ENCODE results near the gene GOLIM4.

Gene GOLIM4

GRCh38 chr3:168100777-168101492 is 5.2 kb upstream of the GOLIM4 start:
- no peak for DNase-seq

- DNase-seq = no peak
Observed at GRCh38 chr3:168097381-168097780, 1.7 kb upstream of the GOLIM4 start.

GRCh38 chr3:168096210-168096652 is 507 bp upstream of the GOLIM4 start:
- DNase-seq = peak in 32 of 56 donors; percentile 5 to 74 (median 48)

- DNase-seq = peak in 49 of 56 donors; percentile 7 to 83 (median 59)
Observed at GRCh38 chr3:168094877-168095610, 680 bp downstream of the GOLIM4 start.

- DNase-seq = peak in 10 of 56 donors; percentile 9 to 56 (median 45)
Observed at GRCh38 chr3:168094580-168094876, 1.2 kb downstream of the GOLIM4 start.

GRCh38 chr3:168093790-168094189 is 1.9 kb downstream of the GOLIM4 start:
- no peak for DNase-seq

GRCh38 chr3:168093229-168093628 is 2.5 kb downstream of the GOLIM4 start:
- DNase-seq = no peak

- no peak for DNase-seq
Observed at GRCh38 chr3:168091941-168092340, 3.8 kb downstream of the GOLIM4 start.

GRCh38 chr3:168091302-168091858 is 4.3 kb downstream of the GOLIM4 start:
- no peak for DNase-seq

- DNase-seq = no peak
Observed at GRCh38 chr3:168090306-168091085, 5.2 kb downstream of the GOLIM4 start.

GRCh38 chr3:168089179-168089771 is 6.4 kb downstream of the GOLIM4 start:
- no peak for DNase-seq

- DNase-seq = no peak
Observed at GRCh38 chr3:168088106-168088720, 7.5 kb downstream of the GOLIM4 start.

- no peak for DNase-seq
Observed at GRCh38 chr3:168087539-168087938, 8.2 kb downstream of the GOLIM4 start.

GRCh38 chr3:168086541-168087260 is 9.0 kb downstream of the GOLIM4 start:
- no peak for DNase-seq

GRCh38 chr3:168085491-168086119 is 10.1 kb downstream of the GOLIM4 start:
- DNase-seq = no peak

- no peak for DNase-seq
Observed at GRCh38 chr3:168083906-168084305, 11.8 kb downstream of the GOLIM4 start.

- no peak for DNase-seq
Observed at GRCh38 chr3:168081856-168082255, 13.9 kb downstream of the GOLIM4 start.

GRCh38 chr3:168081171-168081771 is 14.5 kb downstream of the GOLIM4 start:
- no peak for DNase-seq

GRCh38 chr3:168080499-168081170 is 15.1 kb downstream of the GOLIM4 start:
- DNase-seq = no peak
